Measurements from ENCODE around the gene MAP7D2.

The MAP7D2 gene

GRCh38 chrX:19991350-19991718 lies 125.4 kb downstream of the MAP7D2 start (continued):
- peak; percentile 6; the same call in 1 of the 2 replicates for TF ChIP-seq CTCF (tag by site-specific recombination; IDR thresholded peaks at IDR 0.05)
- TF ChIP-seq ZBTB48 (tag by site-specific recombination; IDR thresholded peaks at IDR 0.05): peak; percentile 49; the same call in 1 of the 2 replicates
- TF ChIP-seq ZNF692 (tag by site-specific recombination; IDR thresholded peaks at IDR 0.05): no peak
- peak; percentile 31; the same call in 1 of the 2 replicates for TF ChIP-seq ZNF518A (tag by site-specific recombination; conservative IDR thresholded peaks at IDR 0.05; ENCODE audit: low read depth)
- TF ChIP-seq SP2 (tag by site-specific recombination; IDR thresholded peaks at IDR 0.05): peak; percentile 43
- TF ChIP-seq PATZ1 (tag by site-specific recombination; IDR thresholded peaks at IDR 0.05): 0 out of 2 replicates have a peak, but pooled peaks have one; percentile 8
- no peak for TF ChIP-seq GFI1B (tag by site-specific recombination; IDR thresholded peaks at IDR 0.05)
- peak; percentile 8 for TF ChIP-seq ZBTB8A (tag by site-specific recombination; IDR thresholded peaks at IDR 0.05)

GRCh38 chrX:19990556-19991349 lies 126.0 kb downstream of the MAP7D2 start, which contains the start of gene BCLAF3:
BCLAF3 (minus strand) TSS chrX:19991061; CDS start chrX:19970264, 20,797 bp downstream.
- ChIA-PET POLR2A (interaction anchor here (0.7 kb wide), 1 partner anchor 132 kb away, joined by 3 read pairs; no protein-coding TSS in a partner anchor), CTCF (interaction anchor here (0.6 to 1.1 kb wide), 6 partner anchors 9 to 400 kb away, joined by 3 to 7 read pairs (median 4); no protein-coding TSS in a partner anchor)
- peaks cover 0 to 2% of the 10 kb centered on the region in 2 experiments; a peak in 2 of 3 replicates for H3K36me3 ChIP-seq (ENCODE audit: control insufficient read depth in 2 of 2, insufficient read depth in 1 of 2, low read length in 2 of 2)
- H3K4me3 ChIP-seq (ENCODE audit: low read depth, low read length): peak within 1 kb of the TSS; percentile 59
- H3K9me3 ChIP-seq (ENCODE audit: control insufficient read depth, insufficient read depth, low read depth, low read length): no peaks in the 10 kb centered on the region
- H3K27ac ChIP-seq (ENCODE audit: extremely low read depth, low read depth, low read length): 0 out of 2 replicates have a peak within 1 kb of the TSS, but pooled peaks have one; percentile 28
- H3K4me1 ChIP-seq (ENCODE audit: control insufficient read depth, insufficient read depth, low read length): no peaks in the 10 kb centered on the region; the same call in 1 of the 2 replicates
- peak; percentile 46; the same call in 1 of the 2 replicates for TF ChIP-seq SP2 (tag by site-specific recombination; IDR thresholded peaks at IDR 0.05)
- TF ChIP-seq ZNF404 (tag by site-specific recombination; IDR thresholded peaks at IDR 0.05): no peak
- TF ChIP-seq ZNF10 (tag by site-specific recombination; IDR thresholded peaks at IDR 0.05): no peak
- no peak for TF ChIP-seq KLF7 (tag by site-specific recombination; IDR thresholded peaks at IDR 0.05; ENCODE audit: borderline replicate concordance)
- no peak for TF ChIP-seq ZNF211 (tag by site-specific recombination; IDR thresholded peaks at IDR 0.05; ENCODE audit: low read depth)
- no peak for TF ChIP-seq ZNF133 (tag by site-specific recombination; IDR thresholded peaks at IDR 0.05)
- TF ChIP-seq CTCF (tag by site-specific recombination; IDR thresholded peaks at IDR 0.05): peak; percentile 86
- TF ChIP-seq OSR2 (tag by site-specific recombination; IDR thresholded peaks at IDR 0.05): no peak
- no peak; the same call in 1 of the 2 replicates for TF ChIP-seq ZNF76 (tag by site-specific recombination; IDR thresholded peaks at IDR 0.05; ENCODE audit: borderline replicate concordance, low read depth)
- no peak for TF ChIP-seq ZNF362 (tag by site-specific recombination; IDR thresholded peaks at IDR 0.05)
- no peak for TF ChIP-seq ZNF664 (tag by site-specific recombination; IDR thresholded peaks at IDR 0.05)
- no peak for TF ChIP-seq ZNF830 (tag by site-specific recombination; IDR thresholded peaks at IDR 0.05; ENCODE audit: low read depth)
- no peak for TF ChIP-seq ZNF473 (tag by site-specific recombination; IDR thresholded peaks at IDR 0.05)
